ENCODE data around the gene CORIN. TPM values are rescaled to one million over a fixed set of nuclear protein-coding genes. Genes with fewer than 3 reads are reported as not detected.

CORIN gene
- total and polyA plus RNA-seq, 10 of the 15 experiments (the other 5 are each of a cell fraction or from before 2014, with no cell fraction given) = 0.02 to 0.45 (median 0.09) TPM; not detected in 3

GRCh38 chr4:47876784-47877546 is 39.1 kb upstream of the CORIN start:
- Histone ChIP-seq H3K79me2 (ENCODE audit: control insufficient read depth, insufficient read depth, low read length) (no peaks in the 10 kb centered on the region), H3K4me3 (no peak overlapping the region), H3K27me3 (replicated peaks in 1 of 2; ENCODE audit: control insufficient read depth in 2 of 2, insufficient read depth in 2 of 2, low read length in 1 of 2) (no peaks in the 10 kb centered on the region), H3K36me3 (ENCODE audit: control insufficient read depth in 2 of 2, insufficient read depth in 2 of 2, low read length in 1 of 2) (peaks cover 0 to 24% of the 10 kb centered on the region in 2 experiments), H3K9me3 (replicated peaks; ENCODE audit: control insufficient read depth, insufficient read depth, low read length) (peaks cover 3% of the 10 kb centered on the region; the same call in 2 of the 3 replicates), H3K9ac (ENCODE audit: control insufficient read depth, insufficient read depth, low read length) (no peak overlapping the region), H3K4me2 (ENCODE audit: control insufficient read depth, insufficient read depth) (no peak overlapping the region), H2AFZ (ENCODE audit: control insufficient read depth, low read depth, low read length) (no peak overlapping the region), H3K27ac (ENCODE audit: control insufficient read depth, insufficient read depth) (no peak overlapping the region), H3K4me1 (ENCODE audit: control insufficient read depth, insufficient read depth, low read length) (no peaks in the 10 kb centered on the region), H4K20me1 (ENCODE audit: control insufficient read depth, insufficient read depth) (no peaks in the 10 kb centered on the region)
- no TSS peak for BruUV-seq (replicated peaks)
- POLR2A ChIA-PET = no interaction called here
- DNase-seq (ENCODE audit: low read depth, low spot score) (no peak), ATAC-seq (no peak), FAIRE-seq (no peak)
- intact Hi-C loops (cut with micrococcal nuclease; ENCODE audit: unreplicated experiment) = no loop called here
- SMC1A ChIA-PET (ENCODE audit: uncharacterized antibody, unreplicated experiment) = interaction anchor here (0.9 to 1.3 kb wide), 2 partner anchors 15 to 19 kb away, joined by 3 to 4 read pairs; no protein-coding TSS in a partner anchor
- no peak for TF ChIP-seq EP300 (IDR thresholded peaks at IDR 0.05; ENCODE audit: borderline replicate concordance in 1 of 2, control insufficient read depth in 1 of 2, low read depth in 2 of 2, low read length in 2 of 2)
- TF ChIP-seq ZBTB40 (IDR thresholded peaks at IDR 0.05; ENCODE audit: borderline replicate concordance) = no peak
- TF ChIP-seq RB1 (IDR thresholded peaks at IDR 0.05; ENCODE audit: borderline replicate concordance) = no peak
- TF ChIP-seq IRF3 (IDR thresholded peaks at IDR 0.05) = no peak
- 100% methylated on average over 3 of the region's 3 CpGs for WGBS (ENCODE audit: insufficient coverage, insufficient replicate concordance, low lambda C conversion rate, missing lambda C conversion rate)
- RAD21 ChIA-PET (ENCODE audit: unreplicated experiment) = interaction anchor here (0.6 kb wide), 1 partner anchor 38 kb away, joined by 3 read pairs; no protein-coding TSS in a partner anchor
- CTCF ChIA-PET = interaction anchor here (1.0 to 2.2 kb wide), 2 partner anchors 37 to 40 kb away, joined by 3 to 4 read pairs; no protein-coding TSS in a partner anchor
- in situ Hi-C loops (cut with MboI) = no loop called here

Data from GM12878 (cell line).